Germinal center (tissue), 1 donor: ENCODE results near the gene GAST.
A peak's percentile ranks its signal among the peaks of the same experiment; 100 is the strongest.
"Not testable (repeated sequence)": the region's sequence is repeated elsewhere in the genome, so short reads cannot be mapped to it uniquely, and the experiment has no call there.

ENCODE experiments used
- DNase-seq: peaks from one replicate; pipeline ENCODE4 v3.0.0; 2012; ENCODE audit warnings: mixed read lengths, low spot score

The GAST gene

DNA sequence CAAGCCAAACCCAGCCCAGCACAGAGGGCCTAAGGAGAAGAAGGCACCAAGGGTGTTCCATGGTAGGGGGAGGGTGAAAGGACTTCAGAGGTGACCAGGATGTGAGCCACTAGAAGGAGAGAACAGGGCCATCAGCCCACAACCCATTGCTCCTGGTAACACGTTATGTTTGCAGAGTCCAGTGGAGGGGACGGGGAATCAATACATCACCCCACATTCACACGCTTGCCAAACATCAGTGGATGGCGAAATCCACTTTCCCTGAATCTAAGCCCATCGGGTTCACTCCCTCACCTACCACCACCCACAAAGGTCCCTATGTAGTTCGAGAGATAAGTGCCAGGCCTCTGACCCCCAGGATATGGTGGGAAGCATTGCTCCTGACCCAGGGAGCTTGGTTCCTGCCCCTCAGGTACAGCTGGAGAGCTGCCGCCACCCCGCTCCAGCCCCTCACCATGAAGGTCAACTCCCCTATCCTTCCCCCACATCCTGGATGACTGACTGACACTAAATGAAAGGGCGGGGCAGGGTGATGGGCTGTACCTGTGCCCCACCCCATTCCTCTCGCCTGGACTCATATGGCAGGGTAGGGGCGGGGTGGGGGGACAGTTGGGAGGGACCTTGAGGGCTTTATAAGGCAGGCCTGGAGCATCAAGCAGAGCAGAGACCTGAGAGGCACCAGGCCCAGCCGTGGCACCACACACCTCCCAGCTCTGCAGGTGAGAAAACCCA is at the start of gene GAST:
Gene GAST (plus strand): TSS at position 663 of the 732 bp plus-strand sequence. CDS start 3,106 bp downstream, outside the sequence.
- no peak for DNase-seq

DNA sequence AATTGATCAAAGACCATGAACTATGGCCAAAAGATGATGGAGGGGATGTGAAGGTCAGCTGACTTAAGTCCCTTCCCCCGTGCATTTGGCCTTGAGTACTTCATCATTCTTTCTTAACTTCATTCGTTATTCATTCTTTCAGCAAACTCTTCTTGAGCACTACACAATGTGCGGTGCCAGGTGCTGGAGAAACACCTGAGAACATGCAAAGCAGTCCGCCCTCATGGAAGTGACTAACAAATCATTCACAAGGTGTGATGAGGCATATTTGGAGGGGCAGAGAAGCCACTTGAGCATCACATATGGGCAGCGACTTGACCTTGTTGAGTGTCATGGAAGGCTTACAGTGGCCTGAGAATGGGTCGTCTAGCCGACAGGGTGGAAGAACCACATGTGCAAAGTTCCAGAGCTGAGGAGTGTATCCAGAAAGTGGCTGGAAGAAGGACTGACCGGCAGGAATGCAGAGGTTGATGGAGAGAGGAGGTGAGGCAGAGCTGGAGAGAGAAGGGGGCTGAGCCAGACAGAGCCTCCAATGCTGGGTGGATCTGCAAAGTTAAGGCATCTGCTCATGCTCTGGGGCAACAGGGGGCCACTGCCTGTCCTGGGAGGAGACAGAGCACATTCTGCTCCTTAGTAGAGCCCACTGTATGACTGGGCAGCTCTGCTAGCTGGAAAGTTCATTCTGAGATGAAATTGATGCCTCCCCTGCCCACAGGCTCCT is 48.5 kb upstream of the GAST start:
- no peak for DNase-seq

DNA sequence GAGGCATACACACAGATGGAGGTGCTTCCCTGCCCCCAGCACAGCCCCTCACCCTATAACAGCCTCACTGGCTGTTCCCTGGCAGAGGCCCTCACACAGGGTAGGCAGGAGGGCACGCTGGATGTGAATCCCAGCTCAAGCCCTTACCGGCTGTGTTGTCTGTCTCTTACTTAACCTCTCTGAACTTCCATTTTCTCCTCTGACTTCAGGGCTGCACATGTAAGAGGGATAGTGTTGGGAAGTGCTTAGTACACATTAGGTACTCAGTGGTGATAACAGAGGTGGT is 48.0 kb upstream of the GAST start:
- DNase-seq: no peak

DNA sequence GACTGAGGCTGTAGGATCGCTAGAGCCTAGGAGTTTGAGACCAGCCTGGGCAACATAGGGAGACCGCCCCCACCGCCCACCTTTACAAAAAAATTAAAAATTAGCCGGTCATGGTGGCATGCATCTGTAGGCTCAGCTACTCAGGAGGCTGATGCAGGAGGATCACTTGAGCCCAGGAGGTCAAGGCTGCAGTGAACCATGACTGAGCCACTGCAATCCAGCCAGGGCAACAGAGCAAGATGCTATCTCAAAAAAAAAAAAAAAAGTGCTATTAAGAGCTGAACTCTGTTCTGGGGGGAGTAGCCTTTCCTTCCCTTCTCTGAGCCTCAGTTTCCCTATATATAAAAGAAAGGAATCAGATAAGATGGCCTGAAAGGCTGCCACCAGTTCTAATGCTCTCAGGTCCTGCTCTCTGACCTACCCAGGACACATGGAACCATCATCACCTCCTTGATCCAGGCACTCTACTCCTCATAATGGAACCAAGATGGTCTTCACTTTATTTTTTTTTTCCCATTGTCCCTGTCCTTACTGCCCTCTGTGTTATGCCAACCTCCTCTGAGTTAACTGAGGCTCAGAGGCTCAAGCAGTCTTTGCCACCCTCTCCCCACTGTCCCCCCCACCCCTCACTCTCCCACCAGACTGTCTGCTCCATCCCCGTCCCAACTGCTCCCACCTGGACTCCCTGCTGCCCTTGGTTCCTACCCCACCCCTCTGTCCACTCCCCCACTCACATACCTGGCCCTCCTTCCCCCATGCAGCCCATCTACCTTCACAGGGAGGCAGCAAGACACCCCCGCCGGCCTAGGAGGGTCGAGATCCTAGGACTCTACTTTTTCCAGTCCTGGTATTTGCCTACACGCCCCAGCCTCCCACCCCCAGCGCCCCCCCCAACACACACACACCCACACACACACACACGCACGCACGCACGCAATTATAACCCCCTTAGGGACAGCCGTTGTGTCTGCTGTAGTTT is 47.3 kb upstream of the GAST start:
- DNase-seq: no peak

GRCh38 chr17:41665566-41666236 is 46.4 kb upstream of the GAST start:
- DNase-seq: peak; percentile 96

DNA sequence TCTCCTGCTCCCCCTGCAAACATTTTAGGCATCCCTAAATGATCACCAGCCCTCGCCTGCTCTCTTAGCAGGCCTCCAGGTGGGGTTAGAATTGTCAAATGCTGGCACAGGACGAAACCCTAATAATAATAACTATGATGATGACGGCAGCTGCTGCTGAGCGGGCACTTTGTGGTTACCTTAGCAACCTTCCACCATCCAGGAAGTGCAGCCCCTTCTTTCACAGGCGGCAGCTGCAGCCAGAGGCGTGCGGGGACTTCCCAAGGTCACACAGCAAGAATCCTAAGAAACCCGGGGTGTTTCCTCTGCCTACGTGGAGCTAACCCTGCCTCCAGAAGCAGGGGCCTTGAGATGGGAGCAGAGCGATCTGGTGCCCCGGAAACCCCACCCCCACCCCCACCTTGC is 45.9 kb upstream of the GAST start:
- peak; percentile 78 for DNase-seq

GRCh38 chr17:41666708-41667279 is 45.3 kb upstream of the GAST start:
- peak; percentile 86 for DNase-seq

DNA sequence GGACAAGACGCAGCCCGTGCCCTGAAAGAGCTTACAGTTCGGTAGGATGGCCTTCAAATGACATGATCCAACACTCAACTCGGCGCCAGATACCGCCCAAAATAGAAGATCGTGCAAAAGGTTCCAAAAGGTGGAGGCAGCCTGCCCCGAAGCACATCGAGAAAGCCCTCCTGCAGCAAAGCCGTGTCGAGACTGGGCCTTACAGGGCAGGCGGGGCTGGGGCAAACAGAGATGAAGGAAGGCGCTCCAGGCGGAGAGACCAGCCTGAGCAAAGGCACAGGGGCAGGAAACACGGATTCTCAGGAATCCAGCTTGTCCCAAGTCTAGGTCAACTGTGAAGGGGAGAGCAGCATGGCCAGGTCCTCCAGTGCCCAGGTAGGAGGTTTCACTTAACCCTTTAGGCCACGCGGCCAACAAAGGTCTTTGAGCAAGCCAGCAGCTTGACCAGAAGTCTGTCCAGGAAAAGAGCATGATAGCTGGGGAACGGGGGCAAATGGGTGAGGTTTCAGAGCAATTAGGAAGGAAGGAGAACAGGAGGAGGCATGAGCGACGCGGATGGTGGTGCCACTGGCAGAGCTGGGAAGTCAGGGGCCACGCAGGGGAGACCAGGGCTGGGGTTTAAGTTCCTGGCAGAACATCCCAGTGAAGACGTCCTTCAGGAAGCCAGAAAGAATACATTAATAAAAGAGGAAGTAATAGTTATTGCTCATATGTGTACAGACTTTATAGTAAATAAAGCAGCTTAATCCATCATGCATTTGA is 44.7 kb upstream of the GAST start:
- no peak for DNase-seq

DNA sequence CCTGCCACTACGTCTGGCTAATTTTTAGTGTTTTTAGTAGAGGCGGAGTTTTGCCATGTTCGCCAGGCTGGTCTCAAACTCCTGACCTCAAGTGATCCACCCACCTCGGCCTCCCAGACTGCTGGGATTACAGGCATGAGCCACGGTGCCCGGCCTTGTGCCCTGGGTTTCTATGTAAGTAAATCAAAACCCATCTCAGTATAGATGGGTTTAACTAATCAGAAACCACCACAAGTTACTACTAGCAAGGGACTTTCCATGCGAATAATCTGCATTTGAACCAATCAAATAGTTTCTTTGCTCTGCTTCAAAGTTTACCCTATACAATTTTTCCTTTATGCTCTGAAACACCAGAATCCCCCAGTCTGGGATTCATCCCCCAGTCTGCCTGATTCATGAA is 40.0 kb upstream of the GAST start:
- no peak for DNase-seq

DNA sequence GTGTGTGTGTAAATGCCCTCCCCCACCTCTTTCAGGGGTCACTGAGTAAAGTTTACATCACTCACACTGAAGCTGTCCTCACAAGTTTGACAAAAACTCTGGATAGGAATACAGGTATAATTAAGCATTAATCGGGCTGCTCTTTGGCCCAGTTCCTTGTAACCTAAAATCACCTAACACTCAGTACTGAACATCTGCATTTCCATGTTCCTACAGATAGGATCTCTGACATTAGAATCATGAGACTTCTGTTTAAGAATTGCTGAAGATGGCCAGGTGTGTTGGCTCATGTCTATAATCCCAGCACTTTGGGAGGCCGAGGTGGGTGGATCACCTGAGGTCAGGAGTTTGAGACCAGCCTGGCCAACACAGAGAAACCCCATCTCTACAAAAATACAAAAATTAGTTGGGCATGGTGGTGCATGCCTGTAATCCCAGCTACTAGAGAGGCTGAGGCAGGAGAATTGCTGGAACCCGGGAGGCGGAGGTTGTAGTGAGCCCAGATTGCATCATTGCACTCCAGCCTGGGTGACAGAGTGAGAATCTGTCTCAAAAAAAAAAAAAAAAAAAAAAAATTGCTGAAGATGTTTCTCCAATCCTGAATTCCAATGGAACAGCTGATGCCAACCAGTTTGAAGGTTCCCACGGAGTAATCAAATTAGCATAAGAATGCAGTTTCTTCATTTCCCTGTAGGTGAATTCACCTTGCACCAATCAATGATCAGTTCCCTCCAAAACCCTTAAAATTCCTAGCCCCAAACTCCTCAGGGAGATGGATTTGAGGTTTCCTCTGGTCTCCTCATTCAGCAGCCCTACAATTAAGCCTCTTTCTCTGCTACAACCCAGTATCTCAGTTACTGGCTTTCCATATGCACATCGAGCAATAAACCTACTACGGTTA is 36.7 kb upstream of the GAST start:
- not testable (repeated sequence) for DNase-seq

GRCh38 chr17:41676058-41676419 is 36.1 kb upstream of the GAST start:
- no peak for DNase-seq

GRCh38 chr17:41678411-41678906 is 33.7 kb upstream of the GAST start:
- DNase-seq: no peak

GRCh38 chr17:41678907-41679739 is 33.0 kb upstream of the GAST start:
- DNase-seq: no peak

GRCh38 chr17:41679740-41680425 is 32.2 kb upstream of the GAST start:
- DNase-seq: no peak

DNA sequence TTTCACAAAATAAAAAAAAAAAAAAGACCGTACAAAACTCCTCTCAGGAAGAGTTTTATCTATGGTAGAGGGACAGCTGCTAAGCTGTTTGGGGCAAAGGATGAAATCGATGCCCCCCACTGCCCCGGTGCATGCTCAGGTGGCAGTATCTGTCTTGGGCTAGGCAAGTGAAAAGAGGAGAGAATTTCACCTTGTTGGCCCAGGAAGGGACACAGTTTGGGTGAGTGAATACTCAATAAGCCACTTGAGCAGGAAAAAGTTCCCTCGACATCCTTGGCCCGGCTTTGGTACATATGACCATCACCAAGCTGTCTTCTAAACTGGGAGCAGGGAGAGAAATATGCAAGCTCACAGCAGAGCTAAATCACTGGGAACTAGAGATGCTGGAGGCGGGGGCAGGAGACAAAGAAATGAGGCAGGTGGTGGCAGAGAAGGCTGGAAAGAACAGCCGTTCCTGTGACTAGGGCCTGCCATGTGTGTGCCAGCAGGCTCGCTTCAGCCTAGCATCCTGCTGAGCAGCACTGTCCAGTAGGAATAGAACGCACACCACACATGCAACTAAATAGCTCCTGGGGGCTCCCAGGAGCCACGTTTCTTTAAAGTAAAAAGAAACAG is 31.6 kb upstream of the GAST start:
- no peak for DNase-seq

- no peak for DNase-seq
Measured at GRCh38 chr17:41681776-41682175, 30.4 kb upstream of the GAST start.

GRCh38 chr17:41682631-41683030 is 29.5 kb upstream of the GAST start:
- DNase-seq: no peak
